ENCODE results near the gene ESRP2. TPM values are rescaled to one million over a fixed set of nuclear protein-coding genes. Genes with fewer than 3 reads are reported as not detected.
A peak's percentile ranks its signal among the peaks of the same experiment; 100 is the strongest.

The ESRP2 gene
- 0.48 TPM for polyA plus RNA-seq (2013)

- Histone ChIP-seq H3K4me1 (ENCODE audit: control extremely low read depth in 1 of 4, control insufficient read depth in 4 of 4, insufficient read depth in 4 of 4, low read length in 3 of 4) (peaks cover 0 to 45% (median 41%) of the 10 kb centered on the region in 4 experiments), H3K27me3 (replicated peaks in 2 of 5; ENCODE audit: control insufficient read depth in 4 of 5, insufficient read depth in 5 of 5, low read length in 4 of 5) (peaks cover 0 to 15% (median 8%) of the 10 kb centered on the region in 5 experiments), H3K27ac (ENCODE audit: insufficient read depth in 1 of 2, low read depth in 1 of 2, low read length in 2 of 2, poor library complexity in 1 of 2, severe bottlenecking in 2 of 2) (no peak within 1 kb of the TSS), H3K9me3 (ENCODE audit: control extremely low read depth in 1 of 5, control insufficient read depth in 4 of 5, insufficient read depth in 2 of 5, low read depth in 1 of 5, low read length in 4 of 5) (no peaks in the 10 kb centered on the region), H3K36me3 (ENCODE audit: control insufficient read depth in 4 of 4, insufficient read depth in 4 of 4, low read length in 3 of 4) (peaks cover 0 to 11% (median 8%) of the 10 kb centered on the region in 4 experiments), H3K4me3 (ENCODE audit: control insufficient read depth in 1 of 7, extremely low read depth in 1 of 7, insufficient read depth in 4 of 7, low read depth in 2 of 7, low read length in 6 of 7) (peak within 1 kb of the TSS; percentile 56 to 86 (median 67))
- DNase-seq: no peak
- CTCF ChIA-PET: interaction anchor here (3.8 to 4.0 kb wide), 2 partner anchors 26 to 93 kb away, joined by 26 to 45 read pairs; partner anchors contain the start of gene SLC7A6
- WGBS (ENCODE audit: insufficient coverage): 1% methylated on average over 32 of the region's 36 CpGs
- POLR2A ChIA-PET: no interaction called here
These were observed at the start of gene ESRP2 for GRCh38 chr16:68235887-68236136. Gene ESRP2 (minus strand): TSS chr16:68236127. CDS start chr16:68236045, 82 bp downstream.

- CTCF ChIA-PET: interaction anchor here (0.8 to 5.0 kb wide), 14 partner anchors 8 to 51 kb away, joined by 3 to 82 read pairs (median 4); partner anchors contain the start of gene SLC7A6
- POLR2A ChIA-PET: interaction anchor here (0.6 to 1.2 kb wide), 2 partner anchors 9 to 16 kb away, joined by 3 read pairs; no protein-coding TSS in a partner anchor
- Histone ChIP-seq H3K36me3 (ENCODE audit: control insufficient read depth in 4 of 4, insufficient read depth in 4 of 4, low read length in 3 of 4) (peaks cover 0 to 40% (median 2%) of the 10 kb centered on the region in 4 experiments), H3K4me3 (ENCODE audit: control insufficient read depth in 1 of 7, extremely low read depth in 1 of 7, insufficient read depth in 4 of 7, low read depth in 2 of 7, low read length in 6 of 7) (peak overlapping the region in 2 of 7 experiments; percentile 29 to 33), H3K27ac (ENCODE audit: insufficient read depth in 1 of 2, low read depth in 1 of 2, low read length in 2 of 2, poor library complexity in 1 of 2, severe bottlenecking in 2 of 2) (peak overlapping the region in 1 of 2 experiments; percentile 80), H3K9me3 (ENCODE audit: control extremely low read depth in 1 of 5, control insufficient read depth in 4 of 5, insufficient read depth in 2 of 5, low read depth in 1 of 5, low read length in 4 of 5) (no peaks in the 10 kb centered on the region), H3K27me3 (replicated peaks in 2 of 5; ENCODE audit: control insufficient read depth in 4 of 5, insufficient read depth in 5 of 5, low read length in 4 of 5) (no peaks in the 10 kb centered on the region), H3K4me1 (ENCODE audit: control extremely low read depth in 1 of 4, control insufficient read depth in 4 of 4, insufficient read depth in 4 of 4, low read length in 3 of 4) (peaks cover 43 to 80% (median 75%) of the 10 kb centered on the region in 4 experiments)
- 75% methylated on average over 2 of the region's 3 CpGs for WGBS (ENCODE audit: insufficient coverage)
- DNase-seq: no peak
These were observed 49.8 kb upstream of the ESRP2 start for GRCh38 chr16:68285683-68286082.

GRCh38 chr16:68284847-68285246 lies 48.9 kb upstream of the ESRP2 start:
- POLR2A ChIA-PET: interaction anchor here (0.5 to 0.6 kb wide), 2 partner anchors 47 to 734 kb away, joined by 3 to 4 read pairs; no protein-coding TSS in a partner anchor
- Histone ChIP-seq H3K4me1 (ENCODE audit: control extremely low read depth in 1 of 4, control insufficient read depth in 4 of 4, insufficient read depth in 4 of 4, low read length in 3 of 4) (peaks cover 38 to 75% (median 66%) of the 10 kb centered on the region in 4 experiments), H3K36me3 (ENCODE audit: control insufficient read depth in 4 of 4, insufficient read depth in 4 of 4, low read length in 3 of 4) (peaks cover 0 to 35% (median 0%) of the 10 kb centered on the region in 4 experiments), H3K9me3 (ENCODE audit: control extremely low read depth in 1 of 5, control insufficient read depth in 4 of 5, insufficient read depth in 2 of 5, low read depth in 1 of 5, low read length in 4 of 5) (no peaks in the 10 kb centered on the region), H3K27ac (ENCODE audit: insufficient read depth in 1 of 2, low read depth in 1 of 2, low read length in 2 of 2, poor library complexity in 1 of 2, severe bottlenecking in 2 of 2) (peak overlapping the region in 1 of 2 experiments; percentile 80), H3K4me3 (ENCODE audit: control insufficient read depth in 1 of 7, extremely low read depth in 1 of 7, insufficient read depth in 4 of 7, low read depth in 2 of 7, low read length in 6 of 7) (peak overlapping the region in 5 of 7 experiments; percentile 27 to 52 (median 37)), H3K27me3 (replicated peaks in 2 of 5; ENCODE audit: control insufficient read depth in 4 of 5, insufficient read depth in 5 of 5, low read length in 4 of 5) (no peaks in the 10 kb centered on the region)
- 0% methylated on average over 2 of the region's 5 CpGs for WGBS (ENCODE audit: insufficient coverage)
- peak; percentile 39 to 83 (median 76) for DNase-seq
- CTCF ChIA-PET: interaction anchor here (0.7 to 5.0 kb wide), 10 partner anchors 10 to 51 kb away, joined by 3 to 82 read pairs (median 4); partner anchors contain the start of gene SLC7A6

- H3K27me3 ChIP-seq (replicated peaks in 2 of 5; ENCODE audit: control insufficient read depth in 4 of 5, insufficient read depth in 5 of 5, low read length in 4 of 5): no peaks in the 10 kb centered on the region
- peak overlapping the region in 5 of 7 experiments; percentile 13 to 52 (median 33) for H3K4me3 ChIP-seq (ENCODE audit: control insufficient read depth in 1 of 7, extremely low read depth in 1 of 7, insufficient read depth in 4 of 7, low read depth in 2 of 7, low read length in 6 of 7)
- ChIA-PET CTCF (interaction anchor here (0.6 to 5.0 kb wide), 9 partner anchors 9 to 45 kb away, joined by 3 to 82 read pairs (median 4); partner anchors contain the start of gene SLC7A6), POLR2A (interaction anchor here (0.5 to 1.3 kb wide), 3 partner anchors 8 to 735 kb away, joined by 3 to 4 read pairs (median 3); partner anchors contain the start of genes PRMT7 and SLC7A6OS)
- 36% methylated on average over 8 of the region's 9 CpGs for WGBS (ENCODE audit: insufficient coverage)
- peaks cover 31 to 71% (median 58%) of the 10 kb centered on the region in 4 experiments for H3K4me1 ChIP-seq (ENCODE audit: control extremely low read depth in 1 of 4, control insufficient read depth in 4 of 4, insufficient read depth in 4 of 4, low read length in 3 of 4)
- H3K9me3 ChIP-seq (ENCODE audit: control extremely low read depth in 1 of 5, control insufficient read depth in 4 of 5, insufficient read depth in 2 of 5, low read depth in 1 of 5, low read length in 4 of 5): no peaks in the 10 kb centered on the region
- no peak for DNase-seq
- H3K27ac ChIP-seq (ENCODE audit: insufficient read depth in 1 of 2, low read depth in 1 of 2, low read length in 2 of 2, poor library complexity in 1 of 2, severe bottlenecking in 2 of 2): peak overlapping the region in 1 of 2 experiments; percentile 80
- peaks cover 0 to 36% (median 0%) of the 10 kb centered on the region in 4 experiments for H3K36me3 ChIP-seq (ENCODE audit: control insufficient read depth in 4 of 4, insufficient read depth in 4 of 4, low read length in 3 of 4)
These were observed 48.1 kb upstream of the ESRP2 start for GRCh38 chr16:68283801-68284598.

DNA sequence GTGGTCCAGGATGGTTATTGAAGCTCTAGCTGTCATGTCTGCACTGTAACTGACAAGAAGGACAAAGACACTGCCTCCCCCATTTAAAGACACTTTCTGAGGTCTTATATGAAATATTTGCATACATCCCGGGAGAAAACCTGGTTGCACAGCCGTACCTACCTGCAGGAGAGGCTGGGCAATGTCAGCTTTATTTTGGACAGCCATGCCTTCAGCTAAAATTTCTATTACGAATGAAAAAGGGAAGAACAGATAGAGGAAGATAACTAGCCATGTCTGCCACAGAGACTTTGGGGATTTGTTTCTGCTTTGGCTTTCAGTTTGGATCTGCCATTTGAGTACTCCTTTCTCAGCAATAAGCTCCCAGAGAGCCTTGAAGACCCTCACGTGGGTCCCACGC lies 47.4 kb upstream of the ESRP2 start:
- Histone ChIP-seq H3K27ac (ENCODE audit: insufficient read depth in 1 of 2, low read depth in 1 of 2, low read length in 2 of 2, poor library complexity in 1 of 2, severe bottlenecking in 2 of 2) (peak overlapping the region in 1 of 2 experiments; percentile 80), H3K4me1 (ENCODE audit: control extremely low read depth in 1 of 4, control insufficient read depth in 4 of 4, insufficient read depth in 4 of 4, low read length in 3 of 4) (peaks cover 31 to 66% (median 57%) of the 10 kb centered on the region in 4 experiments), H3K27me3 (replicated peaks in 2 of 5; ENCODE audit: control insufficient read depth in 4 of 5, insufficient read depth in 5 of 5, low read length in 4 of 5) (no peaks in the 10 kb centered on the region), H3K36me3 (ENCODE audit: control insufficient read depth in 4 of 4, insufficient read depth in 4 of 4, low read length in 3 of 4) (peaks cover 0 to 36% (median 0%) of the 10 kb centered on the region in 4 experiments), H3K4me3 (ENCODE audit: control insufficient read depth in 1 of 7, extremely low read depth in 1 of 7, insufficient read depth in 4 of 7, low read depth in 2 of 7, low read length in 6 of 7) (peak overlapping the region in 2 of 7 experiments; percentile 3 to 33), H3K9me3 (ENCODE audit: control extremely low read depth in 1 of 5, control insufficient read depth in 4 of 5, insufficient read depth in 2 of 5, low read depth in 1 of 5, low read length in 4 of 5) (no peaks in the 10 kb centered on the region)
- DNase-seq: peak in 1 of 3 donors; percentile 36
- CTCF ChIA-PET: interaction anchor here (1.1 to 5.0 kb wide), 7 partner anchors 9 to 46 kb away, joined by 3 to 82 read pairs (median 8); partner anchors contain the start of gene SLC7A6
- WGBS (ENCODE audit: insufficient coverage): 0% methylated on average over 1 of the region's 5 CpGs
- POLR2A ChIA-PET: interaction anchor here (1.0 to 1.3 kb wide), 2 partner anchors 8 to 28 kb away, joined by 3 to 4 read pairs; partner anchors contain the start of genes PRMT7 and SLC7A6OS

DNA sequence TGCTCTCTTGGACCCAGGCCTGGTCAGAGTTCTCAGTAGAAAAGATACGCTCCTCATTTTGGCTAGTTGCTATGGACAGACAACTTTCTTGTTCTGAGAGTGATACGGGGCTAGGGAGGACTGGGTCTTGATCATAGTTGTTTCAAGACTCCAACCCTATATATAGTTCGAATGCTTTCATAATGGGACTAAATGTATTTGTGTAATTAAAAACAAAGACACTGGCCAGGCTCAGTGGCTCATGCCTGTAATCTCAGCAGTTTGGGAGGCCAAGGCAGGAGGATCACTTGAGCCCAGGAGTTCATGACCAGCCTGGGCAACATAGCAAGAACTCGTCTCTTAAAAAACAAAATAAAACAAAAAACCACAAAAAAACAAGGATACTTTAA lies 46.1 kb upstream of the ESRP2 start:
- H3K4me3 ChIP-seq (ENCODE audit: control insufficient read depth in 1 of 7, extremely low read depth in 1 of 7, insufficient read depth in 4 of 7, low read depth in 2 of 7, low read length in 6 of 7): no peak overlapping the region
- H3K9me3 ChIP-seq (ENCODE audit: control extremely low read depth in 1 of 5, control insufficient read depth in 4 of 5, insufficient read depth in 2 of 5, low read depth in 1 of 5, low read length in 4 of 5): no peaks in the 10 kb centered on the region
- 75% methylated on average over 2 of the region's 4 CpGs for WGBS (ENCODE audit: insufficient coverage)
- no peak overlapping the region for H3K27ac ChIP-seq (ENCODE audit: insufficient read depth in 1 of 2, low read depth in 1 of 2, low read length in 2 of 2, poor library complexity in 1 of 2, severe bottlenecking in 2 of 2)
- peaks cover 29 to 53% (median 44%) of the 10 kb centered on the region in 4 experiments for H3K4me1 ChIP-seq (ENCODE audit: control extremely low read depth in 1 of 4, control insufficient read depth in 4 of 4, insufficient read depth in 4 of 4, low read length in 3 of 4)
- CTCF ChIA-PET: interaction anchor here (1.1 to 5.0 kb wide), 3 partner anchors 20 to 47 kb away, joined by 4 to 82 read pairs (median 4); partner anchors contain the start of gene SLC7A6
- peaks cover 0 to 23% (median 0%) of the 10 kb centered on the region in 4 experiments for H3K36me3 ChIP-seq (ENCODE audit: control insufficient read depth in 4 of 4, insufficient read depth in 4 of 4, low read length in 3 of 4)
- no peaks in the 10 kb centered on the region for H3K27me3 ChIP-seq (replicated peaks in 2 of 5; ENCODE audit: control insufficient read depth in 4 of 5, insufficient read depth in 5 of 5, low read length in 4 of 5)
- POLR2A ChIA-PET: no interaction called here
- DNase-seq: no peak

Measured in common myeloid progenitor, CD34-positive (primary cell).